ENCODE measurements around the gene DNER.
"Not testable (repeated sequence)": the region's sequence is repeated elsewhere in the genome, so short reads cannot be mapped to it uniquely, and the experiment has no call there.

DNER gene

DNA sequence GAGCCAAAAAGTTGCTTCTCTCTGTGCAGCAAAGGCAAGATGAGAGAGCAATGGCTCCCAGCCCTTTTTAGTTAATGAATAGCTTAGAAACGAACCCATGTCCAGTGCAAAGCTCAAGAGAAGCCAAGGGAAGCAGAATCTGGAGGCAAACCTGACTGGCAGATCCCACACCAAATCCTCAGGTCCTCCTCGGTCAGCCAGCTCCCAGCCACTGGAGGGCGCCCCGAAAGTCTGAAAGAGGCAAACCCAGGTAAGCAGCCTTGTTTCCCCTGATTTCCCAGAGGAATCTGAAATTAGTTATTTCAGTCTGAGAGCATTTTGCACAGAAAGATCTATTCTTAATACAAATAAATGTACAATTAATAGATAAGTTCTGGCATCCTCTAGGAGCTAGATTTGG lies 372.0 kb downstream of the DNER start:
- H3K27ac ChIP-seq (ENCODE audit: low read depth, low read length): no peak overlapping the region
- H3K4me3 ChIP-seq (ENCODE audit: low read depth, low read length): no peak overlapping the region
- H3K9ac ChIP-seq (ENCODE audit: low read depth, low read length): no peak overlapping the region
- H3K27me3 ChIP-seq (ENCODE audit: control insufficient read depth, insufficient read depth, low read length): no peaks in the 10 kb centered on the region
- H3K4me1 ChIP-seq (ENCODE audit: control insufficient read depth, insufficient read depth, low read length): no peaks in the 10 kb centered on the region; the same call in 1 of the 2 replicates
- H3K36me3 ChIP-seq (ENCODE audit: control insufficient read depth, insufficient read depth, low read length): no peaks in the 10 kb centered on the region
- H3K9me3 ChIP-seq (ENCODE audit: control insufficient read depth, insufficient read depth, low read length): no peaks in the 10 kb centered on the region

DNA sequence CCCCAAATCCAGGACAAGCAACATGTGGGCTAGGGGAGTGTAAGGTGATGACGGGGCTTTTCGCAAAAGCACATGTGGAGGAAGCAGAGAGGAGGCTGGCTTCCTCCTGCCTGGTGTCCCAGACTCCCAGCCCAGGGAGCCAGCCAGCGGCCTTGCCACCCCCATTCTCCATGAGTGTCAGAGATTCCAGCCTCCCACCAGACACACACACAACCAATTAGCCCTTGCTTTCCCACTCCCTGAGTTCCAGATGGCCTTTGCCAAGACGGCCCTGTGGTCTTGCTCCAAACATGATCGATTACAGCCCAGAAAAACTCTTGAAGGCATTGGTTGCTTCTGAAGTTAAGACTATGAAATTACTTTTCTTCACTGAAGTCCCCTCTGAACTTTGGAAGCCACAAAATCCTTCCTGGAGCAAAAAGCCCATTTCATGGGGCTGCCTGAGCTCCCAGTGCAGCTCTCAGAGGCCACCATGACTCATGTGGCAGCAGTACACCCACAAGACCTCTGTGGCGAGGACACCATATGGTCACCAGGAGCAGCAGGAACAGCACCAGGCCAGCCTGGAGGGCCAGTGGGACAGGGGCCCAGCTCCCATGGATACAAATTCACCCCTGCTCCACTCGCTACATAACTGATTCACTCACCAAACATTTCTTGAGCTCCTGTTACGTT lies 374.1 kb downstream of the DNER start:
- no peaks in the 10 kb centered on the region for H3K27me3 ChIP-seq (ENCODE audit: control insufficient read depth, insufficient read depth, low read length)
- H3K4me1 ChIP-seq (ENCODE audit: control insufficient read depth, insufficient read depth, low read length): no peaks in the 10 kb centered on the region; the same call in 1 of the 2 replicates
- no peak overlapping the region for H3K9ac ChIP-seq (ENCODE audit: low read depth, low read length)
- no peaks in the 10 kb centered on the region for H3K9me3 ChIP-seq (ENCODE audit: control insufficient read depth, insufficient read depth, low read length)
- no peaks in the 10 kb centered on the region for H3K36me3 ChIP-seq (ENCODE audit: control insufficient read depth, insufficient read depth, low read length)
- H3K4me3 ChIP-seq (ENCODE audit: low read depth, low read length): no peak overlapping the region
- no peak overlapping the region for H3K27ac ChIP-seq (ENCODE audit: low read depth, low read length)

DNA sequence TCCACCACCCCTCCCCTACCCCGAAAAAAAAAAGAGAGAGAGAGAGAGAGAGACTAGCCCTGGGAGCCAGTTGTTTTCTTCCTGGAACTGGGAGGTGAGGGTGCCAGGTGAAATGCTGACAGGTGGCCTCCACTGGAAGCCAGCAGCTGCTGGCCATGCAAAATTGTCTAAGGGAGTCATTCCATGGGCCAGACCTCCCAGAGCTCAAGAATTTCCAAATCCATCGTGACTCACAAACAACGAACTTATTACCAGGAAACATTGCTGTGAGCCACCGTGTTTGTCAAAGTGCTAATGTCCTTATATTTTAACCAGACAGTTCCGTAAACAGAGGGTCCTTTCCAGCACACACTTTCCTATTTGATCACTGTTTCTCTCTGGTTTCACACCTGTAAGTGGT lies 374.7 kb downstream of the DNER start:
- no peak overlapping the region for H3K27ac ChIP-seq (ENCODE audit: low read depth, low read length)
- no peaks in the 10 kb centered on the region for H3K27me3 ChIP-seq (ENCODE audit: control insufficient read depth, insufficient read depth, low read length)
- H3K4me1 ChIP-seq (ENCODE audit: control insufficient read depth, insufficient read depth, low read length): no peaks in the 10 kb centered on the region; the same call in 1 of the 2 replicates
- no peaks in the 10 kb centered on the region for H3K36me3 ChIP-seq (ENCODE audit: control insufficient read depth, insufficient read depth, low read length)
- no peaks in the 10 kb centered on the region for H3K9me3 ChIP-seq (ENCODE audit: control insufficient read depth, insufficient read depth, low read length)
- H3K9ac ChIP-seq (ENCODE audit: low read depth, low read length): no peak overlapping the region
- H3K4me3 ChIP-seq (ENCODE audit: low read depth, low read length): no peak overlapping the region

DNA sequence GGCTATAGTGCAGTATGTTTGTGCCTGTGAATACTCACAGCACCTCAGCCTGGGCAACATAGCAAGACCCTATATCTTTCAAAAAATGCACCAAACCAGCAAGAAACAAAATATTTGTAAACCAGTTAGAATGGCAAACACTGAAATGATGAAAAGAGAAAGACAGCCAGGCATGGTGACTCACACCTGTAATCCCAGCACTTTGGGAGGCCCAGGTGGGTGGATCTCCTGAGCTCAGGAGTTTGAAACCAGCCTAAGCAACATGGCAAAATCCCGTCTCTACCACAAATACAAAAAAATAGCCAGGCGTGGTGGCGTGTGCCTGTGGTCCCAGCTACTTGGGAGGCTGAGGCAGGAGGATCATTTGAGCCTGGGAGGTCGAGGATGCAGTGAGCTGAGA lies 375.2 kb downstream of the DNER start:
- not testable (repeated sequence) for H3K4me3 ChIP-seq (ENCODE audit: low read depth, low read length); H3K36me3 ChIP-seq (ENCODE audit: control insufficient read depth, insufficient read depth, low read length); H3K9ac ChIP-seq (ENCODE audit: low read depth, low read length); H3K9me3 ChIP-seq (ENCODE audit: control insufficient read depth, insufficient read depth, low read length); H3K27ac ChIP-seq (ENCODE audit: low read depth, low read length); H3K27me3 ChIP-seq (ENCODE audit: control insufficient read depth, insufficient read depth, low read length); H3K4me1 ChIP-seq (ENCODE audit: control insufficient read depth, insufficient read depth, low read length)

DNA sequence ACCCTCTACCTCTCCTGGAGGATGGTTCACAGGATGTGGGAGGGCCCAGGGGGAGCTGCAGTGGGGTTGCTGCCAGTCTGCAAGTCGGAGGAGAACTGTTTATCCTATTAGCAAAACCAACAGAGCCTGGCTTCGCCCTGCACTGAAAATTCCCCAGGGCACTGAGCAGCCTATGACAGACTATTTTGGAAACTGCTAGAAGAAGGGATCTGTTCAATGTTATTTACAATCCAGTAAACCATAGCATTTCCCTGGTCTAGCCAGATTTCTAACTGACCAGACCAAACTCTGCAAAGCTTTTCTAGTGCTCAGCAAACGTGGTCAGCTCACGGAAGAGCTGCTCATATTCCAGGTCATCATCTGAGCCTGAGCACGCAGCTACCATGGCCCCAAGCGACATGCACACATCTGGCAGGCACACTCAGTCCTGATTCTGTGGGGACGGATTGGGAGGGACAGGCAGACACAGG lies 378.4 kb downstream of the DNER start:
- no peak overlapping the region for H3K9ac ChIP-seq (ENCODE audit: low read depth, low read length)
- H3K4me3 ChIP-seq (ENCODE audit: low read depth, low read length): no peak overlapping the region
- H3K4me1 ChIP-seq (ENCODE audit: control insufficient read depth, insufficient read depth, low read length): peaks cover 6% of the 10 kb centered on the region; the same call in 1 of the 2 replicates
- H3K27me3 ChIP-seq (ENCODE audit: control insufficient read depth, insufficient read depth, low read length): no peaks in the 10 kb centered on the region
- no peaks in the 10 kb centered on the region for H3K9me3 ChIP-seq (ENCODE audit: control insufficient read depth, insufficient read depth, low read length)
- H3K36me3 ChIP-seq (ENCODE audit: control insufficient read depth, insufficient read depth, low read length): no peaks in the 10 kb centered on the region
- H3K27ac ChIP-seq (ENCODE audit: low read depth, low read length): no peak overlapping the region

DNA sequence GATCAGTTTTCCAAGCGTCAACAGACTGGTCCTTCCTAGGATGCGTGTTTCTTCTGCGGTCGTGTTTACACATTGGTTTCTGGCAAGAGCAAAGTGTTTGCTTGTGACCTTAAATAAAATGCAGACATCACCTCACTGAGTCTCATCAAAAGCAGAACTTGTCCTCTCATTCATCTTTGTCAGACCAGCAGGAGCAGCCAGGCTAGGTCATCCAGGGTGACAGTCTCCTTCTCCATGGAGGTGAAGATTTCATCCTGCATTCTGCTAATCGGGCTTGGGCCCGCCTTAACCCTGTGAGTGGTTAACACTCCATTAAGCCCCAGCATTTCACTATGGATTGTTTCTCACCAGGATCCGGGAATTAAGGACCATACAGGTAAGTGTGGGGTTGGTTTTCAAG lies 379.0 kb downstream of the DNER start:
- Histone ChIP-seq H3K9ac (ENCODE audit: low read depth, low read length) (no peak overlapping the region), H3K9me3 (ENCODE audit: control insufficient read depth, insufficient read depth, low read length) (no peaks in the 10 kb centered on the region), H3K27ac (ENCODE audit: low read depth, low read length) (no peak overlapping the region), H3K27me3 (ENCODE audit: control insufficient read depth, insufficient read depth, low read length) (no peaks in the 10 kb centered on the region), H3K4me3 (ENCODE audit: low read depth, low read length) (no peak overlapping the region), H3K36me3 (ENCODE audit: control insufficient read depth, insufficient read depth, low read length) (no peaks in the 10 kb centered on the region), H3K4me1 (ENCODE audit: control insufficient read depth, insufficient read depth, low read length) (peaks cover 6% of the 10 kb centered on the region; the same call in 1 of the 2 replicates)

DNA sequence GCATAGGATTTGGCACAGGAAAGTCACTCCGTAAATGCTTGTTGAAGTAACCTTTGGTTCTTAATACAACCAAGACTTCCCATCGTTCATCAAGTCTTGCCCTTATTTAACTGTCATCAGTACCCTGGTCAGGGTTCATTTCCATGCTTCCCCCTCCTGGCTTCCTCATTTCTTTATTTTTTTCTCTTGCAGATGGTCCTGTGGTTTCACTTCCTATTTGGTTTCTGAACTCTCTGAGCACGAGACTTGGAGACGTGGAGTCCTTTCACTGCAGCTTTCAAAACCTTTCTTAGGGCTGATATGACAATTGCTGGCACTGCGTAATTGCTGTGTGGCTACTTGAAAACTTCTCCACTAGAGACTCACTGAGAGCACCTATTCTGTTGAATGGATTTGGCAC lies 383.4 kb downstream of the DNER start:
- H3K9me3 ChIP-seq (ENCODE audit: control insufficient read depth, insufficient read depth, low read length): no peaks in the 10 kb centered on the region
- peaks cover 6% of the 10 kb centered on the region; the same call in 1 of the 2 replicates for H3K4me1 ChIP-seq (ENCODE audit: control insufficient read depth, insufficient read depth, low read length)
- H3K9ac ChIP-seq (ENCODE audit: low read depth, low read length): no peak overlapping the region
- no peaks in the 10 kb centered on the region for H3K27me3 ChIP-seq (ENCODE audit: control insufficient read depth, insufficient read depth, low read length)
- H3K4me3 ChIP-seq (ENCODE audit: low read depth, low read length): no peak overlapping the region
- no peak overlapping the region for H3K27ac ChIP-seq (ENCODE audit: low read depth, low read length)
- H3K36me3 ChIP-seq (ENCODE audit: control insufficient read depth, insufficient read depth, low read length): no peaks in the 10 kb centered on the region

DNA sequence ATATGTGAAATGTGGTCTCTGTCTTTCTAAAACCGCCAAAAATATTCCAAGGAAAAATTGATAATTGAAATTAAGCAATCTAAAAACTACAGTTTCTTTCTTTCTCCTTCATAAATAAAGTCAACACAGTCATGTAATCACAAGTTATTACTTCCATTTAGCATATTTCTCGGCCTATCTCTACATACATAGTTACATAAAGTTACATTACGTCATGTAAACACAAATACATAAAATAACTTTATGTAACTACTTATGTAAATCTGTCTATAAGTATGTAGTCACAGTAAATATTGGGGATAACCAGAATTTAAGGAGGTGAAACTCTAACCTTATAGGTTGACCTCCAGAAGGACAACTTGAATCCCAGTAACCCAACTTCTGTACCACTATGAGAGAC lies 394.8 kb downstream of the DNER start:
- Histone ChIP-seq H3K9ac (ENCODE audit: low read depth, low read length) (no peak overlapping the region), H3K36me3 (ENCODE audit: control insufficient read depth, insufficient read depth, low read length) (no peaks in the 10 kb centered on the region), H3K27me3 (ENCODE audit: control insufficient read depth, insufficient read depth, low read length) (no peaks in the 10 kb centered on the region), H3K4me3 (ENCODE audit: low read depth, low read length) (no peak overlapping the region), H3K9me3 (ENCODE audit: control insufficient read depth, insufficient read depth, low read length) (no peaks in the 10 kb centered on the region), H3K4me1 (ENCODE audit: control insufficient read depth, insufficient read depth, low read length) (no peaks in the 10 kb centered on the region), H3K27ac (ENCODE audit: low read depth, low read length) (no peak overlapping the region)

DNA sequence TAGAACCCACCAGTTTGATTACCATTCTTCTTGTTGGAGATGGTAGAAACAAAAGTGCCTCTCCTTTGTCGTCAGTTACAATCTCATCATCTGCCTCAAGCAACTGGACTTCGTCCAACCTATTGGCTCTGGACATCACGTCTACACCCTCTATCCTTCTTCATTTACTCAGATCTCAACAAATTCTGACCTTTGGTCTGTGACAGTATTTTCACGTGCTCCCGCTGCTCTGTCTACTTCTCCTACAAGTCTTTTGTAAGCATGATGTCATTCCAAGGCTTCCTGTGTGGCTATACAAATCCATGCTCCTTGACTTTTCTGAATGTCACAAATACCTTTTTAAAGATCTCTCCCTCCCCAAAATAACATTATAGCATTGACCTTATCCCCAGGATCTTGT lies 400.2 kb downstream of the DNER start:
- H3K27me3 ChIP-seq (ENCODE audit: control insufficient read depth, insufficient read depth, low read length): no peaks in the 10 kb centered on the region
- H3K9me3 ChIP-seq (ENCODE audit: control insufficient read depth, insufficient read depth, low read length): no peaks in the 10 kb centered on the region
- no peaks in the 10 kb centered on the region for H3K4me1 ChIP-seq (ENCODE audit: control insufficient read depth, insufficient read depth, low read length)
- no peaks in the 10 kb centered on the region for H3K36me3 ChIP-seq (ENCODE audit: control insufficient read depth, insufficient read depth, low read length)
- no peak overlapping the region for H3K27ac ChIP-seq (ENCODE audit: low read depth, low read length)
- no peak overlapping the region for H3K4me3 ChIP-seq (ENCODE audit: low read depth, low read length)
- no peak overlapping the region for H3K9ac ChIP-seq (ENCODE audit: low read depth, low read length)

DNA sequence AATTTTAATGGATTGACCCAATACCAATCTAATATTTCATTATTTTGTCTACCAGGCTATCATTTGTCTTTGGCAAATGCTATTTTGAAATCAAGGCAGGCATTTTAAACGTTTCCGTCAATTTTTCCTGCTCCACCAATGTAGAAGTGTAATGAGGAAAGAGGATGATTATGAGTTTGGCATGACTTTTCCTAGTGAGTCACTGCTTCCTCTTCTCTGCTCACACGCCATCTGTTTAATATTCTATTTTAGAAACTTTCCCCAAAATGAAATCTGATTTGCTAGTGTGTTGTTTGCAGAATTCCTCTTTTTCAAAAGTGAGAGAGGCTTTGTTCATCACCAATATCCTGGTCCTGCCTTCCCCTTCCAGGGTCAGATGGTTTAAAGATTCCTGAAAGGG lies 400.8 kb downstream of the DNER start:
- Histone ChIP-seq H3K36me3 (ENCODE audit: control insufficient read depth, insufficient read depth, low read length) (no peaks in the 10 kb centered on the region), H3K9me3 (ENCODE audit: control insufficient read depth, insufficient read depth, low read length) (no peaks in the 10 kb centered on the region), H3K4me3 (ENCODE audit: low read depth, low read length) (no peak overlapping the region), H3K27me3 (ENCODE audit: control insufficient read depth, insufficient read depth, low read length) (no peaks in the 10 kb centered on the region), H3K9ac (ENCODE audit: low read depth, low read length) (no peak overlapping the region), H3K4me1 (ENCODE audit: control insufficient read depth, insufficient read depth, low read length) (no peaks in the 10 kb centered on the region), H3K27ac (ENCODE audit: low read depth, low read length) (no peak overlapping the region)

All from HUES48 (cell line).